ENCODE data around the gene USP49. TPM values are rescaled to one million over a fixed set of nuclear protein-coding genes. Genes with fewer than 3 reads are reported as not detected.

The USP49 gene
- total and polyA plus RNA-seq, 2 of the 13 experiments (the other 11 are each of a cell fraction or from before 2014, with no cell fraction given), result 2.9 to 4.3 TPM

DNA sequence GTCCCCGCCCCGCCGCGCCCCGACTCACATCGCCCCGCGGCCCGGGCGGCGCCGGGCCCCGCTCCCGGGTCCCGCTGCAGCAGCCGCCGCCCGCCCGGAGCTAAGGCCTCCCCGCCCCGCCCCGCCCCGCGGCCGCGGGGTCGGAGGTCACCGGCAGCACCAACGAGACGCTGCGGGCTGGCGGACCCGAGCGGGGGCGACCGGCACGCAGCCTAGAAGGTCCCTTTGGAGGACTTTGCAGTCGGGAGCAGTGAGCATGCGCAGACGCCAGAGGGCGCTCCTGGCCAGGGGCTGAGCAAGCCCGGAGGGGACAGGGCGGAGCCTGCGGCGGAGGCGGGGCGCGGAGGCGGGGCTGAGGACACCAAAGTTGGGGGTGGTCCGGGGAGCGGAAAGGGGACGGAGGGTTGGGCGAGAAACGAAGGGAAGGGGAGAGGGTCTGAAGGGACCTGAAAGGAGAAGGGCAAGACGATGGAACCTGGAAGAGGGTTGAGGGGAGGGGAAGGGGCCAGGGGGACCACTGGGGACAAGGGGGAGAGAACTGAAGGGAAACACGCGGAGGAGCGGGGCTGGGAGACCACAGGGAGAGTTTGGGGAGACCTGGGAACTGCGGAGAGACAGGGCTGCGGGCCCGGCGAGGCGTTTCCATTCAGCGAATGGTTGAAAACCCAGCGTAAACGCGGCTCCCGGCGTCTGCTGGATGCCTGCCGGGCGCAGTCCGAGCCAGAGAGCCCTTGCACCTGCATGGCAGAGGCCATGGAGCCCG lies 115.2 kb downstream of the USP49 start, which contains the start of gene FRS3 (continued):
- TF ChIP-seq, protein P1, sequence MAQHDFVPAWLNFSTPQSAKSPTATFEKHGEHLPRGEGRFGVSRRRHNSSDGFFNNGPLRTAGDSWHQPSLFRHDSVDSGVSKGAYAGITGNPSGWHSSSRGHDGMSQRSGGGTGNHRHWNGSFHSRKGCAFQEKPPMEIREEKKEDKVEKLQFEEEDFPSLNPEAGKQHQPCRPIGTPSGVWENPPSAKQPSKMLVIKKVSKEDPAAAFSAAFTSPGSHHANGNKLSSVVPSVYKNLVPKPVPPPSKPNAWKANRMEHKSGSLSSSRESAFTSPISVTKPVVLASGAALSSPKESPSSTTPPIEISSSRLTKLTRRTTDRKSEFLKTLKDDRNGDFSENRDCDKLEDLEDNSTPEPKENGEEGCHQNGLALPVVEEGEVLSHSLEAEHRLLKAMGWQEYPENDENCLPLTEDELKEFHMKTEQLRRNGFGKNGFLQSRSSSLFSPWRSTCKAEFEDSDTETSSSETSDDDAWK (CRISPR knock-in tag; IDR thresholded peaks at IDR 0.05), result no peak
- TF ChIP-seq ZNF296 (CRISPR knock-in tag; conservative IDR thresholded peaks at IDR 0.05) (no peak), ZNF432 (CRISPR knock-in tag; IDR thresholded peaks at IDR 0.05; ENCODE audit: borderline replicate concordance) (no peak), ZNF367 (CRISPR knock-in tag; IDR thresholded peaks at IDR 0.05; ENCODE audit: borderline replicate concordance) (no peak), ZFX (CRISPR knock-in tag; IDR thresholded peaks at IDR 0.05; ENCODE audit: low read depth) (peak; percentile 88), ZNF773 (CRISPR knock-in tag; IDR thresholded peaks at IDR 0.05; ENCODE audit: borderline replicate concordance) (no peak), ZNF569 (CRISPR knock-in tag; IDR thresholded peaks at IDR 0.05; ENCODE audit: borderline replicate concordance) (no peak), MXI1 (IDR thresholded peaks at IDR 0.05; ENCODE audit: borderline replicate concordance, low read depth, low read length) (peak; percentile 87; the same call in 2 of the 3 replicates), RFX1 (IDR thresholded peaks at IDR 0.05) (no peak), ZFP36 (IDR thresholded peaks at IDR 0.05; ENCODE audit: borderline replicate concordance, low read depth, low read length, partially characterized antibody) (no peak), ZNF136 (CRISPR knock-in tag; IDR thresholded peaks at IDR 0.05; ENCODE audit: low read depth) (0 out of 2 replicates have a peak, but pooled peaks have one; percentile 35), ZNF205 (CRISPR knock-in tag; IDR thresholded peaks at IDR 0.05) (peak; percentile 92), HOXD1 (CRISPR knock-in tag; IDR thresholded peaks at IDR 0.05) (no peak), ZNF749 (CRISPR knock-in tag; IDR thresholded peaks at IDR 0.05; ENCODE audit: borderline replicate concordance) (peak; percentile 64; the same call in 1 of the 2 replicates), ZFP37 (CRISPR knock-in tag; IDR thresholded peaks at IDR 0.05; ENCODE audit: borderline replicate concordance) (no peak), ZNF607 (CRISPR knock-in tag; IDR thresholded peaks at IDR 0.05; ENCODE audit: borderline replicate concordance) (peak; percentile 84; the same call in 1 of the 2 replicates)
- TF ChIP-seq, protein P2, sequence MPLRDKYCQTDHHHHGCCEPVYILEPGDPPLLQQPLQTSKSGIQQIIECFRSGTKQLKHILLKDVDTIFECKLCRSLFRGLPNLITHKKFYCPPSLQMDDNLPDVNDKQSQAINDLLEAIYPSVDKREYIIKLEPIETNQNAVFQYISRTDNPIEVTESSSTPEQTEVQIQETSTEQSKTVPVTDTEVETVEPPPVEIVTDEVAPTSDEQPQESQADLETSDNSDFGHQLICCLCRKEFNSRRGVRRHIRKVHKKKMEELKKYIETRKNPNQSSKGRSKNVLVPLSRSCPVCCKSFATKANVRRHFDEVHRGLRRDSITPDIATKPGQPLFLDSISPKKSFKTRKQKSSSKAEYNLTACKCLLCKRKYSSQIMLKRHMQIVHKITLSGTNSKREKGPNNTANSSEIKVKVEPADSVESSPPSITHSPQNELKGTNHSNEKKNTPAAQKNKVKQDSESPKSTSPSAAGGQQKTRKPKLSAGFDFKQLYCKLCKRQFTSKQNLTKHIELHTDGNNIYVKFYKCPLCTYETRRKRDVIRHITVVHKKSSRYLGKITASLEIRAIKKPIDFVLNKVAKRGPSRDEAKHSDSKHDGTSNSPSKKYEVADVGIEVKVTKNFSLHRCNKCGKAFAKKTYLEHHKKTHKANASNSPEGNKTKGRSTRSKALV (CRISPR knock-in tag; IDR thresholded peaks at IDR 0.05), result no peak
- TF ChIP-seq, protein P3, sequence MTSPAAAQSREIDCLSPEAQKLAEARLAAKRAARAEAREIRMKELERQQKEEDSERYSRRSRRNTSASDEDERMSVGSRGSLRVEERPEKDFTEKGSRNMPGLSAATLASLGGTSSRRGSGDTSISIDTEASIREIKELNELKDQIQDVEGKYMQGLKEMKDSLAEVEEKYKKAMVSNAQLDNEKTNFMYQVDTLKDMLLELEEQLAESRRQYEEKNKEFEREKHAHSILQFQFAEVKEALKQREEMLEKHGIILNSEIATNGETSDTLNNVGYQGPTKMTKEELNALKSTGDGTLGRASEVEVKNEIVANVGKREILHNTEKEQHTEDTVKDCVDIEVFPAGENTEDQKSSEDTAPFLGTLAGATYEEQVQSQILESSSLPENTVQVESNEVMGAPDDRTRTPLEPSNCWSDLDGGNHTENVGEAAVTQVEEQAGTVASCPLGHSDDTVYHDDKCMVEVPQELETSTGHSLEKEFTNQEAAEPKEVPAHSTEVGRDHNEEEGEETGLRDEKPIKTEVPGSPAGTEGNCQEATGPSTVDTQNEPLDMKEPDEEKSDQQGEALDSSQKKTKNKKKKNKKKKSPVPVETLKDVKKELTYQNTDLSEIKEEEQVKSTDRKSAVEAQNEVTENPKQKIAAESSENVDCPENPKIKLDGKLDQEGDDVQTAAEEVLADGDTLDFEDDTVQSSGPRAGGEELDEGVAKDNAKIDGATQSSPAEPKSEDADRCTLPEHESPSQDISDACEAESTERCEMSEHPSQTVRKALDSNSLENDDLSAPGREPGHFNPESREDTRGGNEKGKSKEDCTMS (CRISPR knock-in tag; conservative IDR thresholded peaks at IDR 0.05), result no peak
- TF ChIP-seq, protein P4, sequence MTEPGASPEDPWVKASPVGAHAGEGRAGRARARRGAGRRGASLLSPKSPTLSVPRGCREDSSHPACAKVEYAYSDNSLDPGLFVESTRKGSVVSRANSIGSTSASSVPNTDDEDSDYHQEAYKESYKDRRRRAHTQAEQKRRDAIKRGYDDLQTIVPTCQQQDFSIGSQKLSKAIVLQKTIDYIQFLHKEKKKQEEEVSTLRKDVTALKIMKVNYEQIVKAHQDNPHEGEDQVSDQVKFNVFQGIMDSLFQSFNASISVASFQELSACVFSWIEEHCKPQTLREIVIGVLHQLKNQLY (CRISPR knock-in tag; IDR thresholded peaks at IDR 0.05), result peak; percentile 51; the same call in 1 of the 2 replicates
- TF ChIP-seq, protein P5, sequence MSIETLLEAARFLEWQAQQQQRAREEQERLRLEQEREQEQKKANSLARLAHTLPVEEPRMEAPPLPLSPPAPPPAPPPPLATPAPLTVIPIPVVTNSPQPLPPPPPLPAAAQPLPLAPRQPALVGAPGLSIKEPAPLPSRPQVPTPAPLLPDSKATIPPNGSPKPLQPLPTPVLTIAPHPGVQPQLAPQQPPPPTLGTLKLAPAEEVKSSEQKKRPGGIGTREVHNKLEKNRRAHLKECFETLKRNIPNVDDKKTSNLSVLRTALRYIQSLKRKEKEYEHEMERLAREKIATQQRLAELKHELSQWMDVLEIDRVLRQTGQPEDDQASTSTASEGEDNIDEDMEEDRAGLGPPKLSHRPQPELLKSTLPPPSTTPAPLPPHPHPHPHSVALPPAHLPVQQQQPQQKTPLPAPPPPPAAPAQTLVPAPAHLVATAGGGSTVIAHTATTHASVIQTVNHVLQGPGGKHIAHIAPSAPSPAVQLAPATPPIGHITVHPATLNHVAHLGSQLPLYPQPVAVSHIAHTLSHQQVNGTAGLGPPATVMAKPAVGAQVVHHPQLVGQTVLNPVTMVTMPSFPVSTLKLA (IDR thresholded peaks at IDR 0.05), result peak; percentile 22; the same call in 1 of the 2 replicates
